GM12873 (cell line): ENCODE results near the gene VPS51.

Experiments used
- CTCF ChIP-seq: IDR thresholded peaks from 2 replicates; pipeline ENCODE4 v1.5.1; 2012; ENCODE audit warnings: low read depth, mild to moderate bottlenecking, moderate library complexity, low read length, control low read depth; ENCODE audit not compliant: insufficient read depth; ENCODE audit errors: missing control alignments

Gene VPS51

GRCh38 chr11:65152122-65152521 is 56.1 kb downstream of the VPS51 start:
- TF ChIP-seq CTCF, result no peak

GRCh38 chr11:65156256-65156655 is 60.2 kb downstream of the VPS51 start:
- TF ChIP-seq CTCF, result no peak

DNA sequence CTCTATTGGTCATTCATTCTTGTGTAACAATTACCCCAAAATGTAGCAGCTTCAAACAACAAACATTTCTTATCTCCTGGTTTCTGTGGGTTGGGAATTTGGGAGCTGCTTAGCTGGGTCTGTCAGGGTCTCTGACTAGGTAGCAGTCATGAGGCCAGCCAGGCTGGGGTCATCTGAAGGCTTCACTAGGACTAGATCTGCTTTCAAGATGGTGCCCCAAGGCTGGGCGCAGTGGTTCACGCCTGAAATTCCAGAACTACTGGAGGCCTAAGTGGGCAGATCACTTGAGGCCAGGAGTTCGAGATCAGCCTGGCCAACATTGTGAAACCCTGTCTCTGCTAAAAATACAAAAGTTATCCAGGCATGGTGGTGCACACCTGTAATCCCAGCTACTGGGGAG is 60.9 kb downstream of the VPS51 start:
- no peak for TF ChIP-seq CTCF

GRCh38 chr11:65157336-65157735 is 61.3 kb downstream of the VPS51 start:
- TF ChIP-seq CTCF, result no peak

- no peak for TF ChIP-seq CTCF
Measured at GRCh38 chr11:65159012-65159411, 63.0 kb downstream of the VPS51 start.

DNA sequence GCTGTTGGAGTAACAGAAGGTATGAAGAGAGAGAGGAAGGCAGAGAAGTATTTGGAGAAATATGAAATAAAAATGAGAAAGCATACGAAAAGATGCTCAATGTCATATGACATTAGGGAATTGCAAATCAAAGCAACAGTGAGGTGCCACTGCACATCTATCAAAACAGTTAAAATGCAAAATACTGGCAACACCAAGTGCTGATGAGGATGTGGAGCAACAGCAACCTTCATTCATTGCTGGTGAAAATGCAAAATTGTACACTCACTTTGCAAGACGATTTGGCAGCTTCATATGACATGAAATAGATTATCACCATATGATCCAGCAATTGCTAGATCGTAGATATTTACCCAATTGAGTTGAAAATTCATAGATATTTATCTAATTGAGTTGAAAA is 64.6 kb downstream of the VPS51 start:
- TF ChIP-seq CTCF, result no peak
